Astrocyte of the hippocampus (primary cell): ENCODE measurements around the gene CHST8.
A peak's percentile ranks its signal among the peaks of the same experiment; 100 is the strongest.
"Not testable (repeated sequence)": the region's sequence is repeated elsewhere in the genome, so short reads cannot be mapped to it uniquely, and the experiment has no call there.

ENCODE experiments used
- DNase-seq: peaks from one replicate; pipeline ENCODE4 v3.0.0; 2011; ENCODE audit warnings: low read depth, low spot score

The CHST8 gene

GRCh38 chr19:33689138-33689746 lies 67.5 kb downstream of the CHST8 start:
- no peak for DNase-seq

GRCh38 chr19:33689868-33690267 lies 68.1 kb downstream of the CHST8 start:
- DNase-seq = no peak

- peak; percentile 16 for DNase-seq
Measured at GRCh38 chr19:33690378-33691029, 68.8 kb downstream of the CHST8 start.

- no peak for DNase-seq
Measured at GRCh38 chr19:33691030-33691427, 69.3 kb downstream of the CHST8 start.

GRCh38 chr19:33691736-33692135 lies 70.0 kb downstream of the CHST8 start:
- no peak for DNase-seq

GRCh38 chr19:33693678-33694077 lies 71.9 kb downstream of the CHST8 start:
- DNase-seq = no peak

- not testable (repeated sequence) for DNase-seq
Measured at GRCh38 chr19:33695547-33695946, 73.8 kb downstream of the CHST8 start.

GRCh38 chr19:33697766-33698165 lies 76.0 kb downstream of the CHST8 start:
- DNase-seq = no peak

GRCh38 chr19:33698576-33699435 lies 77.1 kb downstream of the CHST8 start:
- DNase-seq = no peak

- DNase-seq = no peak
Measured at GRCh38 chr19:33699754-33700407, 78.1 kb downstream of the CHST8 start.

- no peak for DNase-seq
Measured at GRCh38 chr19:33700408-33701013, 78.8 kb downstream of the CHST8 start.

GRCh38 chr19:33701565-33701964 lies 79.8 kb downstream of the CHST8 start:
- DNase-seq = no peak

GRCh38 chr19:33702606-33703437 lies 81.1 kb downstream of the CHST8 start:
- DNase-seq = no peak

- no peak for DNase-seq
Measured at GRCh38 chr19:33703438-33703750, 81.6 kb downstream of the CHST8 start.

GRCh38 chr19:33703821-33704220 lies 82.1 kb downstream of the CHST8 start:
- DNase-seq = no peak

- no peak for DNase-seq
Measured at GRCh38 chr19:33704271-33704670, 82.5 kb downstream of the CHST8 start.

- DNase-seq = no peak
Measured at GRCh38 chr19:33705090-33705847, 83.5 kb downstream of the CHST8 start.

- no peak for DNase-seq
Measured at GRCh38 chr19:33705860-33706259, 84.1 kb downstream of the CHST8 start.

GRCh38 chr19:33706631-33707030 lies 84.9 kb downstream of the CHST8 start:
- no peak for DNase-seq

GRCh38 chr19:33712268-33712667 lies 90.5 kb downstream of the CHST8 start:
- DNase-seq = no peak
